NCI-H146 (cell line): Measurements from ENCODE around the gene PPP3CA.
"Not testable (repeated sequence)": the region's sequence is repeated elsewhere in the genome, so short reads cannot be mapped to it uniquely, and the experiment has no call there.

ENCODE experiments used
- DNase-seq: peaks from one replicate; lab custom pipeline; 2025; lab: John Stamatoyannopoulos, UW

Gene PPP3CA

GRCh38 chr4:101008503-101008902 lies 338.8 kb downstream of the PPP3CA start:
- no peak for DNase-seq

- no peak for DNase-seq
These were observed 341.7 kb downstream of the PPP3CA start for GRCh38 chr4:101005659-101006058.

GRCh38 chr4:101000496-101000895 lies 346.8 kb downstream of the PPP3CA start:
- DNase-seq = no peak

GRCh38 chr4:100995671-100996070 lies 351.7 kb downstream of the PPP3CA start:
- DNase-seq = no peak

- not testable (repeated sequence) for DNase-seq
These were observed 352.3 kb downstream of the PPP3CA start for GRCh38 chr4:100995002-100995401.

GRCh38 chr4:100991332-100992069 lies 355.8 kb downstream of the PPP3CA start:
- DNase-seq = not testable (repeated sequence)

GRCh38 chr4:100989401-100989800 lies 357.9 kb downstream of the PPP3CA start:
- no peak for DNase-seq

- DNase-seq = no peak
These were observed 358.4 kb downstream of the PPP3CA start for GRCh38 chr4:100988876-100989275.

GRCh38 chr4:100986360-100986868 lies 360.9 kb downstream of the PPP3CA start:
- no peak for DNase-seq

- DNase-seq = no peak
These were observed 361.8 kb downstream of the PPP3CA start for GRCh38 chr4:100985576-100985975.

- no peak for DNase-seq
These were observed 362.4 kb downstream of the PPP3CA start for GRCh38 chr4:100984901-100985300.

- DNase-seq = no peak
These were observed 363.9 kb downstream of the PPP3CA start for GRCh38 chr4:100983426-100983825.

GRCh38 chr4:100982345-100982744 lies 365.0 kb downstream of the PPP3CA start:
- no peak for DNase-seq

GRCh38 chr4:100981447-100982204 lies 365.7 kb downstream of the PPP3CA start:
- no peak for DNase-seq

GRCh38 chr4:100979736-100980135 lies 367.6 kb downstream of the PPP3CA start:
- DNase-seq = no peak

- no peak for DNase-seq
These were observed 369.5 kb downstream of the PPP3CA start for GRCh38 chr4:100977746-100978397.

- DNase-seq = no peak
These were observed 370.1 kb downstream of the PPP3CA start for GRCh38 chr4:100977274-100977673.
